Jurkat, Clone E6-1 (cell line): ENCODE results near the gene GBP1. TPM values are rescaled to one million over a fixed set of nuclear protein-coding genes. Genes with fewer than 3 reads are reported as not detected.
"Not testable (repeated sequence)": the region's sequence is repeated elsewhere in the genome, so short reads cannot be mapped to it uniquely, and the experiment has no call there.

Experiments used
- DNase-seq: peaks from one replicate; pipeline ENCODE4 v3.0.0-alpha.2; 2011; ENCODE audit warnings: low read depth, low spot score
- H3K4me3 ChIP-seq: 2 replicates; pipeline ENCODE4 v1.5.1; 2011; ENCODE audit warnings: mild to moderate bottlenecking, low read length, control low read depth, moderate library complexity
- polyA plus RNA-seq: library from polyadenylated mRNA; unstranded; fragments of >200 nt; gene quantifications from one replicate; pipeline ENCODE4 v1.2.1, GENCODE V29; 2012; ENCODE audit warnings: missing spikeins; ENCODE audit not compliant: insufficient read length, insufficient read depth

Gene GBP1
- 7.4 TPM for polyA plus RNA-seq

GRCh38 chr1:89065079-89065868 lies at the start of gene GBP1:
TSS of gene GBP1 (minus strand) at chr1:89065208. CDS start at chr1:89063234, 1,974 bp downstream.
- peak within 1 kb of the TSS; percentile 55 for H3K4me3 ChIP-seq

GRCh38 chr1:89114662-89115061 lies 49.7 kb upstream of the GBP1 start:
- no peak overlapping the region for H3K4me3 ChIP-seq
- DNase-seq = peak; percentile 46

More at GRCh38 chr1:89065079-89065868, at the start of gene GBP1:
- peak; percentile 42 for DNase-seq

- H3K4me3 ChIP-seq = no peak overlapping the region
- DNase-seq = no peak
Observed at GRCh38 chr1:89112871-89113613, 48.0 kb upstream of the GBP1 start.

- DNase-seq = no peak
- H3K4me3 ChIP-seq = no peak overlapping the region
Observed at GRCh38 chr1:89104687-89105086, 39.7 kb upstream of the GBP1 start.

GRCh38 chr1:89104147-89104546 lies 39.1 kb upstream of the GBP1 start:
- H3K4me3 ChIP-seq = no peak overlapping the region
- no peak for DNase-seq

- no peak overlapping the region for H3K4me3 ChIP-seq
- DNase-seq = no peak
Observed at GRCh38 chr1:89102021-89102420, 37.0 kb upstream of the GBP1 start.

- no peak overlapping the region for H3K4me3 ChIP-seq
- DNase-seq = no peak
Observed at GRCh38 chr1:89100412-89100811, 35.4 kb upstream of the GBP1 start.

GRCh38 chr1:89098857-89099256 lies 33.8 kb upstream of the GBP1 start:
- DNase-seq = no peak

GRCh38 chr1:89095737-89096136 lies 30.7 kb upstream of the GBP1 start:
- DNase-seq = no peak
- no peak overlapping the region for H3K4me3 ChIP-seq

More at GRCh38 chr1:89098857-89099256, 33.8 kb upstream of the GBP1 start:
- H3K4me3 ChIP-seq = no peak overlapping the region

- DNase-seq = no peak
- no peak overlapping the region for H3K4me3 ChIP-seq
Observed at GRCh38 chr1:89089962-89090361, 25.0 kb upstream of the GBP1 start.

GRCh38 chr1:89088572-89088971 lies 23.6 kb upstream of the GBP1 start:
- H3K4me3 ChIP-seq = no peak overlapping the region

GRCh38 chr1:89087241-89087640 lies 22.2 kb upstream of the GBP1 start:
- no peak for DNase-seq
- no peak overlapping the region for H3K4me3 ChIP-seq

More at GRCh38 chr1:89088572-89088971, 23.6 kb upstream of the GBP1 start:
- DNase-seq = no peak

GRCh38 chr1:89085781-89086180 lies 20.8 kb upstream of the GBP1 start:
- peak; percentile 64 for DNase-seq

GRCh38 chr1:89081005-89081404 lies 16.0 kb upstream of the GBP1 start:
- DNase-seq = no peak
- H3K4me3 ChIP-seq = no peak overlapping the region

More at GRCh38 chr1:89085781-89086180, 20.8 kb upstream of the GBP1 start:
- H3K4me3 ChIP-seq = no peak overlapping the region

GRCh38 chr1:89080068-89080467 lies 15.1 kb upstream of the GBP1 start:
- not testable (repeated sequence) for H3K4me3 ChIP-seq, DNase-seq

GRCh38 chr1:89072466-89073065 lies 7.6 kb upstream of the GBP1 start:
- not testable (repeated sequence) for DNase-seq, H3K4me3 ChIP-seq

- no peak overlapping the region for H3K4me3 ChIP-seq
Observed at GRCh38 chr1:89070509-89070908, 5.5 kb upstream of the GBP1 start.

GRCh38 chr1:89069951-89070350 lies 4.9 kb upstream of the GBP1 start:
- DNase-seq = no peak
- no peak overlapping the region for H3K4me3 ChIP-seq

More at GRCh38 chr1:89070509-89070908, 5.5 kb upstream of the GBP1 start:
- DNase-seq = no peak

- no peak overlapping the region for H3K4me3 ChIP-seq
- no peak for DNase-seq
Observed at GRCh38 chr1:89068291-89068690, 3.3 kb upstream of the GBP1 start.

- no peak for DNase-seq
- peak overlapping the region; percentile 55 for H3K4me3 ChIP-seq
Observed at GRCh38 chr1:89064632-89065031, 376 bp downstream of the GBP1 start.
